Thymus (tissue), 11 donors: ENCODE results near the gene NOC2L. TPM values are rescaled to one million over a fixed set of nuclear protein-coding genes. Genes with fewer than 3 reads are reported as not detected.
"Not testable (repeated sequence)": the region's sequence is repeated elsewhere in the genome, so short reads cannot be mapped to it uniquely, and the experiment has no call there.

Source experiments
- DNase-seq, 9 donors: peaks; one replicate each; pipeline ENCODE4 v3.0.0-alpha.2; 2013; ENCODE audit warnings: low spot score in 9 of 9, low read depth in 6 of 9, missing footprints in 1 of 9
- H3K27ac ChIP-seq, 2 donors: one replicate each; pipeline ENCODE4 v1.5.1; 2013; ENCODE audit warnings: control low read depth in 1 of 2, low read depth in 1 of 2, low read length in 1 of 2, mild to moderate bottlenecking in 1 of 2, moderate library complexity in 1 of 2
- H3K27me3 ChIP-seq, 2 donors: one replicate each; pipeline ENCODE4 v1.5.1; 2013; ENCODE audit warnings: low read length in 1 of 2; ENCODE audit not compliant: control insufficient read depth in 2 of 2, insufficient read depth in 1 of 2
- H3K36me3 ChIP-seq, 2 donors: one replicate each; pipeline ENCODE4 v1.5.1; 2013; ENCODE audit warnings: low read length in 1 of 2, mild to moderate bottlenecking in 1 of 2, moderate library complexity in 1 of 2; ENCODE audit not compliant: control insufficient read depth in 2 of 2, insufficient read depth in 2 of 2
- H3K4me1 ChIP-seq, 2 donors: one replicate each; pipeline ENCODE4 v1.5.1; 2013; ENCODE audit warnings: low read length in 2 of 2; ENCODE audit not compliant: control insufficient read depth in 2 of 2, insufficient read depth in 2 of 2
- H3K4me3 ChIP-seq, 2 donors: one replicate each; pipeline ENCODE4 v1.5.1; 2013; ENCODE audit warnings: low read length in 2 of 2, control low read depth in 1 of 2, mild to moderate bottlenecking in 1 of 2
- H3K9me3 ChIP-seq, 2 donors: one replicate each; pipeline ENCODE4 v1.5.1; 2013; ENCODE audit warnings: low read length in 1 of 2, mild to moderate bottlenecking in 1 of 2; ENCODE audit not compliant: control insufficient read depth in 2 of 2, insufficient read depth in 1 of 2
- WGBS: extraction: QIAGEN DNeasy Blood & Tissue Kit; methylation state at CpG from one replicate; pipeline ENCODE4 v1.1.7; 2013; 5-methylcytosine and 5-hydroxymethylcytosine counted together
- polyA plus RNA-seq: library from polyadenylated mRNA; stranded (reverse); fragments of 200-250 nt; gene quantifications from one replicate; pipeline ENCODE4 v1.2.3, GENCODE V29; 2013
- total RNA-seq: library from RNA; stranded (reverse); fragments of 120-200 nt; gene quantifications from one replicate; pipeline ENCODE4 v1.2.4, GENCODE V29; 2013
- donor health status: healthy.

Gene NOC2L
- total and polyA plus RNA-seq, 2 donors, result 45.5 to 74.3 TPM

GRCh38 chr1:979744-980072 lies 20.7 kb upstream of the NOC2L start:
- no peaks in the 10 kb centered on the region for H3K36me3 ChIP-seq
- H3K9me3 ChIP-seq, result peaks cover 0 to 11% of the 10 kb centered on the region in 2 donors
- H3K27ac ChIP-seq, result no peak overlapping the region
- WGBS, result 95% methylated on average over 9 of the region's 9 CpGs
- peaks cover 11 to 54% of the 10 kb centered on the region in 2 donors for H3K27me3 ChIP-seq
- peaks cover 3 to 6% of the 10 kb centered on the region in 2 donors for H3K4me1 ChIP-seq
- DNase-seq, result no peak
- no peak overlapping the region for H3K4me3 ChIP-seq

- Histone ChIP-seq H3K27me3 (peaks cover 15 to 56% of the 10 kb centered on the region in 2 donors), H3K27ac (no peak overlapping the region), H3K4me1 (peaks cover 3 to 6% of the 10 kb centered on the region in 2 donors), H3K36me3 (no peaks in the 10 kb centered on the region), H3K9me3 (peaks cover 0 to 11% of the 10 kb centered on the region in 2 donors), H3K4me3 (no peak overlapping the region)
- no peak for DNase-seq
- 94% methylated on average over 60 of the region's 60 CpGs for WGBS
Observed at GRCh38 chr1:978835-979743, 20.0 kb upstream of the NOC2L start.

GRCh38 chr1:978069-978834 lies 19.2 kb upstream of the NOC2L start:
- Histone ChIP-seq H3K27ac (no peak overlapping the region), H3K4me1 (peaks cover 3 to 6% of the 10 kb centered on the region in 2 donors), H3K36me3 (no peaks in the 10 kb centered on the region), H3K4me3 (no peak overlapping the region), H3K27me3 (peaks cover 15 to 57% of the 10 kb centered on the region in 2 donors), H3K9me3 (peaks cover 0 to 11% of the 10 kb centered on the region in 2 donors)
- DNase-seq, result no peak
- WGBS, result 91% methylated on average over 44 of the region's 44 CpGs

- not testable (repeated sequence) for H3K36me3 ChIP-seq, H3K4me1 ChIP-seq, H3K4me3 ChIP-seq, H3K27ac ChIP-seq, DNase-seq
- H3K9me3 ChIP-seq, result peaks cover 0 to 11% of the 10 kb centered on the region in 2 donors
- WGBS, result 68% methylated on average over 15 of the region's 39 CpGs
- H3K27me3 ChIP-seq, result peaks cover 16 to 55% of the 10 kb centered on the region in 2 donors
Observed at GRCh38 chr1:976791-977190, 17.7 kb upstream of the NOC2L start.

- peaks cover 23 to 57% of the 10 kb centered on the region in 2 donors for H3K27me3 ChIP-seq
- peak in 2 of 9 donors; percentile 36 to 40 for DNase-seq
- H3K27ac ChIP-seq, result peak overlapping the region in 1 of 2 donors; percentile 8
- H3K4me1 ChIP-seq, result peaks cover 3 to 4% of the 10 kb centered on the region in 2 donors
- 5% methylated on average over 40 of the region's 40 CpGs for WGBS
- peak overlapping the region in 1 of 2 donors; percentile 34 for H3K4me3 ChIP-seq
- H3K36me3 ChIP-seq, result no peaks in the 10 kb centered on the region
- H3K9me3 ChIP-seq, result peaks cover 0 to 11% of the 10 kb centered on the region in 2 donors
Observed at GRCh38 chr1:975896-976683, 17.0 kb upstream of the NOC2L start.

GRCh38 chr1:975365-975764 lies 16.3 kb upstream of the NOC2L start:
- Histone ChIP-seq H3K4me3 (no peak overlapping the region), H3K27ac (no peak overlapping the region), H3K4me1 (peaks cover 3 to 4% of the 10 kb centered on the region in 2 donors), H3K36me3 (no peaks in the 10 kb centered on the region), H3K27me3 (peaks cover 30 to 61% of the 10 kb centered on the region in 2 donors), H3K9me3 (peaks cover 0 to 11% of the 10 kb centered on the region in 2 donors)
- no peak for DNase-seq
- 73% methylated on average over 9 of the region's 9 CpGs for WGBS

GRCh38 chr1:974687-975328 lies 15.8 kb upstream of the NOC2L start:
- Histone ChIP-seq H3K27me3 (peaks cover 36 to 63% of the 10 kb centered on the region in 2 donors), H3K4me1 (peaks cover 3 to 4% of the 10 kb centered on the region in 2 donors), H3K9me3 (peaks cover 0 to 11% of the 10 kb centered on the region in 2 donors), H3K27ac (no peak overlapping the region), H3K4me3 (no peak overlapping the region), H3K36me3 (no peaks in the 10 kb centered on the region)
- WGBS, result 89% methylated on average over 17 of the region's 17 CpGs
- DNase-seq, result no peak

- peaks cover 0 to 11% of the 10 kb centered on the region in 2 donors for H3K9me3 ChIP-seq
- peaks cover 41 to 69% of the 10 kb centered on the region in 2 donors for H3K27me3 ChIP-seq
- WGBS, result 96% methylated on average over 11 of the region's 11 CpGs
- no peak overlapping the region for H3K4me3 ChIP-seq
- H3K27ac ChIP-seq, result no peak overlapping the region
- H3K36me3 ChIP-seq, result no peaks in the 10 kb centered on the region
- H3K4me1 ChIP-seq, result peaks cover 3 to 4% of the 10 kb centered on the region in 2 donors
- no peak for DNase-seq
Observed at GRCh38 chr1:974293-974640, 15.2 kb upstream of the NOC2L start.
